ENCODE results near the gene CACNB4. TPM values are rescaled to one million over a fixed set of nuclear protein-coding genes. Genes with fewer than 3 reads are reported as not detected.

The CACNB4 gene
- total RNA-seq, 2 donors from 2014 or later: 15.4 to 40.6 TPM

GRCh38 chr2:152042636-152043615 is 55.9 kb downstream of the CACNB4 start:
- 82% methylated on average over 16 of the region's 16 CpGs for WGBS
- Histone ChIP-seq H3K4me3 (no peak overlapping the region), H3K27ac (no peak overlapping the region), H3K4me1 (replicated peaks) (no peaks in the 10 kb centered on the region), H3K9me3 (no peaks in the 10 kb centered on the region), H3K27me3 (replicated peaks; ENCODE audit: insufficient read depth) (no peaks in the 10 kb centered on the region), H3K36me3 (no peaks in the 10 kb centered on the region)
- no peak for DNase-seq (ENCODE audit: low spot score)
- intact Hi-C loops (cut with DNase I): no loop called here
- no peak for TF ChIP-seq POLR2AphosphoS5 (IDR thresholded peaks at IDR 0.05)
- TF ChIP-seq POLR2A (IDR thresholded peaks at IDR 0.05): no peak
- no peak for TF ChIP-seq CTCF (IDR thresholded peaks at IDR 0.05)

GRCh38 chr2:152038441-152038958 is 60.3 kb downstream of the CACNB4 start:
- Histone ChIP-seq H3K9me3 (no peaks in the 10 kb centered on the region), H3K27me3 (replicated peaks; ENCODE audit: insufficient read depth) (no peaks in the 10 kb centered on the region), H3K27ac (no peak overlapping the region), H3K36me3 (no peaks in the 10 kb centered on the region), H3K4me1 (replicated peaks) (no peaks in the 10 kb centered on the region), H3K4me3 (no peak overlapping the region)
- intact Hi-C loops (cut with DNase I): loop anchor here (5.0 to 10.0 kb wide), 3 partner anchors 139 to 596 kb away; partner anchors contain the start of genes FMNL2 and STAM2
- 20% methylated on average over 5 of the region's 5 CpGs for WGBS
- no peak for DNase-seq (ENCODE audit: low spot score)
- TF ChIP-seq CTCF (IDR thresholded peaks at IDR 0.05) (no peak), POLR2A (IDR thresholded peaks at IDR 0.05) (no peak), POLR2AphosphoS5 (IDR thresholded peaks at IDR 0.05) (no peak)

- intact Hi-C loops (cut with DNase I): loop anchor here (5.0 to 10.0 kb wide), 3 partner anchors 139 to 597 kb away; partner anchors contain the start of genes FMNL2 and STAM2
- no peak overlapping the region for H3K27ac ChIP-seq
- no peak for DNase-seq (ENCODE audit: low spot score)
Measured at GRCh38 chr2:152037743-152038435, 61.0 kb downstream of the CACNB4 start.

More at GRCh38 chr2:152037743-152038435, 61.0 kb downstream of the CACNB4 start:
- Histone ChIP-seq H3K9me3 (no peaks in the 10 kb centered on the region), H3K36me3 (no peaks in the 10 kb centered on the region), H3K4me1 (replicated peaks) (no peaks in the 10 kb centered on the region), H3K4me3 (no peak overlapping the region), H3K27me3 (replicated peaks; ENCODE audit: insufficient read depth) (no peaks in the 10 kb centered on the region)
- 25% methylated on average over 6 of the region's 6 CpGs for WGBS
- TF ChIP-seq POLR2A (IDR thresholded peaks at IDR 0.05) (no peak), CTCF (IDR thresholded peaks at IDR 0.05) (no peak), POLR2AphosphoS5 (IDR thresholded peaks at IDR 0.05) (no peak)

Measured in prostate gland (tissue), 2 donors.